Measurements from ENCODE around the gene VARS1. TPM values are rescaled to one million over a fixed set of nuclear protein-coding genes. Genes with fewer than 3 reads are reported as not detected.
"Not testable (repeated sequence)": the region's sequence is repeated elsewhere in the genome, so short reads cannot be mapped to it uniquely, and the experiment has no call there.

The VARS1 gene
- total RNA-seq, 2 experiments from 2014 or later, result 150 to 153 TPM

DNA sequence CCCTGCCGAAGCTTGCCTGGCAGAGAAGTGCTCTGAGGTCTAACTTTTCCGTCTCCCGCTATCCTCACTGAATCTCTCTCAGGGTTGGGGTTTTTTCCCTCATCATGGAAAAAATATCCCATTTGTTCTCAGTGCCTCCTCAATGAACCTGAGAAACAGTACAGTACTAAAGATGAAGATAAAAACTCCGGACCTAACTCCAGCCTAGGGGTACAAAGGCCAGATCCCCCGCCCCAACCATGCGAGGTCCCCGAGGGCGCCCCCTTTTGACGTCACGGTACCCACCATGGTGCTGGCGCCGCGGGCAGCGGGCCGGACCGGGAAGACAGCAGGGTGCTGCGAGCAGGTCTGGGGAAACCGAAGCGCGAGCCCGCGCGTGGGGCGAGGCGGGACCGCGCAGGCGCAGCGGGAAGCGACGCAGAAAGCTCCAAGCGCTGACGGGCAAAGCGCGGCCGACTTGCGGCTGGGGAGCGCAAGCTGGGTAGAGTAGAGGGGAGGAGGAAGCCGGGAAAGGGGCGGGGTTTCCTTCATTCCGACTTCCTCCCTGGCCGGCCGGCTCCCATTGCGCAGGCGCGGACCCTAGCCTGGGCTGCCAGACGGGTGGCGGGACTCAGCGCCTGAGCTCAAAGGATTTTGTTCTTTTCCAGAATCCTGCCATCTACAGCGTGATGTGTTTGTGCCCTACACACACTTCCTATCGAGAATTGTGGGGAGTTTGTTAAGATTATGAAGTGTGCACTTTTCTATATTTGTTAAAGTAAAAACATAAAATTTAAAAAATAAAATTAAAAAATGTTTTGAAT lies 11.1 kb upstream of the VARS1 start, which contains the start of gene LSM2:
Gene LSM2 (minus strand): TSS at position 497 of the 803 bp plus-strand sequence. CDS start 209 bp downstream, at position 288.
- Mint-ChIP-seq H3K4me1 (ENCODE audit: low read depth) (peaks cover 19% of the 10 kb centered on the region), H3K9me3 (no peaks in the 10 kb centered on the region), H3K4me3 (peak within 1 kb of the TSS; percentile 98), H3K27ac (peak within 1 kb of the TSS; percentile 97), H3K27me3 (no peaks in the 10 kb centered on the region), H3K36me3 (ENCODE audit: low read depth) (peaks cover 15% of the 10 kb centered on the region)
- TF ChIP-seq CTCF (IDR thresholded peaks at IDR 0.05), result no peak
- DNase-seq (peak; percentile 98), ATAC-seq (peak; percentile 98)
- ChIA-PET CTCF (interaction anchor here (0.7 to 3.1 kb wide), 18 partner anchors 9 to 125 kb away, joined by 3 to 28 read pairs (median 4); partner anchors contain the start of genes ABHD16A, DDAH2, HSPA1A and HSPA1L), POLR2A (interaction anchor here (0.6 to 2.1 kb wide), 20 partner anchors 9 to 1165 kb away, joined by 3 to 16 read pairs (median 3); partner anchors contain the start of genes DDX39B, HSPA1A, HSPA1B and HSPA1L)
- intact Hi-C loops (cut with micrococcal nuclease), result no loop called here

GRCh38 chr6:31805939-31806469 lies 10.5 kb upstream of the VARS1 start:
- intact Hi-C loops (cut with micrococcal nuclease), result no loop called here
- Mint-ChIP-seq H3K9me3 (no peaks in the 10 kb centered on the region), H3K27ac (peak overlapping the region; percentile 97), H3K4me1 (ENCODE audit: low read depth) (peaks cover 21% of the 10 kb centered on the region), H3K27me3 (no peaks in the 10 kb centered on the region), H3K36me3 (ENCODE audit: low read depth) (peaks cover 20% of the 10 kb centered on the region), H3K4me3 (peak overlapping the region; percentile 98)
- ATAC-seq (peak; percentile 37), DNase-seq (no peak)
- no peak for TF ChIP-seq CTCF (IDR thresholded peaks at IDR 0.05)
- CTCF ChIA-PET, result interaction anchor here (0.6 to 3.1 kb wide), 12 partner anchors 9 to 103 kb away, joined by 3 to 28 read pairs (median 7); partner anchors contain the start of genes ABHD16A, DDAH2, LY6G6D and VARS1
- POLR2A ChIA-PET, result interaction anchor here (0.7 to 2.1 kb wide), 14 partner anchors 9 to 190 kb away, joined by 3 to 16 read pairs (median 3); partner anchors contain the start of genes HSPA1A, HSPA1B, HSPA1L and MSH5

GRCh38 chr6:31801031-31801927 lies 5.7 kb upstream of the VARS1 start:
- intact Hi-C loops (cut with micrococcal nuclease); ATAC-seq; DNase-seq; H3K27ac Mint-ChIP-seq; H3K4me3 Mint-ChIP-seq; H3K27me3 Mint-ChIP-seq; H3K9me3 Mint-ChIP-seq: not testable (repeated sequence)
- peaks cover 33% of the 10 kb centered on the region for H3K4me1 Mint-ChIP-seq (ENCODE audit: low read depth)
- peaks cover 32% of the 10 kb centered on the region for H3K36me3 Mint-ChIP-seq (ENCODE audit: low read depth)
- ChIA-PET POLR2A (interaction anchor here (0.6 kb wide), 1 partner anchor 139 kb away, joined by 4 read pairs; no protein-coding TSS in a partner anchor), CTCF (interaction anchor here (3.0 kb wide), 1 partner anchor 10 kb away, joined by 11 read pairs; no protein-coding TSS in a partner anchor)

DNA sequence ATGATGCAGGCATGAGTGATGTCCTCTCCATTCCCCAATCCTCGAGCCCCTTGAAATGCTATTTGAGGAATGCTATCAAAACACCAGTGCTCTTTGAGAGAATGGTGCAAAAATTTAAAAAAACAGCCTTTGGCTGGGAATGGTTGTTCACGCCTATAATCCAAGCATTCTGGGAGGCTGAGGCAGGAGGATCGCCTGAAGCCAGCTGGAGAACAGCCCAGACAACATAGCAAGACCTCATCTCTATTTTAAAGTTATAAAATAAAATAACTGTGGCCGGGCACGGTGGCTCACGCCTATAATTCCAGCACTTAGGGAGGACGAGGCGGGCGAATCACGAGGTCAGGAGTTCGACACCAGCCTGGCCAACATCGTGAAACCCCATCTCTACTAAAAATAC lies 4.2 kb upstream of the VARS1 start:
- DNase-seq, result no peak
- Mint-ChIP-seq H3K9me3 (no peaks in the 10 kb centered on the region), H3K27ac (no peak overlapping the region), H3K36me3 (ENCODE audit: low read depth) (peaks cover 29% of the 10 kb centered on the region), H3K4me1 (ENCODE audit: low read depth) (peaks cover 26% of the 10 kb centered on the region), H3K27me3 (no peaks in the 10 kb centered on the region), H3K4me3 (no peak overlapping the region)
- no peak for ATAC-seq
- no peak for TF ChIP-seq CTCF (IDR thresholded peaks at IDR 0.05)
- CTCF ChIA-PET, result interaction anchor here (1.4 to 3.0 kb wide), 3 partner anchors 9 to 63 kb away, joined by 3 to 11 read pairs (median 9); partner anchors contain the start of gene NEU1
- POLR2A ChIA-PET, result interaction anchor here (0.9 to 1.4 kb wide), 3 partner anchors 12 to 62 kb away, joined by 3 to 4 read pairs (median 3); no protein-coding TSS in a partner anchor
- intact Hi-C loops (cut with micrococcal nuclease), result no loop called here
